Measurements from ENCODE around the gene TYW1B.
"Not testable (repeated sequence)": the region's sequence is repeated elsewhere in the genome, so short reads cannot be mapped to it uniquely, and the experiment has no call there.

- TF ChIP-seq CTCF (IDR thresholded peaks at IDR 0.05; ENCODE audit: low read depth, low read length, poor library complexity, severe bottlenecking); EZH2phosphoT487 (IDR thresholded peaks at IDR 0.05; ENCODE audit: borderline replicate concordance, low read length): not testable (repeated sequence)
Observed at GRCh38 chr7:72705693-72706092, 122.3 kb downstream of the TYW1B start.
